Right hindlimb (tissue), 1 donor: ENCODE data around the gene ATP1A2.

Experiments
- DNase-seq: peaks from one replicate; pipeline ENCODE4 v3.0.0-alpha.2; 2018

ATP1A2 gene

DNA sequence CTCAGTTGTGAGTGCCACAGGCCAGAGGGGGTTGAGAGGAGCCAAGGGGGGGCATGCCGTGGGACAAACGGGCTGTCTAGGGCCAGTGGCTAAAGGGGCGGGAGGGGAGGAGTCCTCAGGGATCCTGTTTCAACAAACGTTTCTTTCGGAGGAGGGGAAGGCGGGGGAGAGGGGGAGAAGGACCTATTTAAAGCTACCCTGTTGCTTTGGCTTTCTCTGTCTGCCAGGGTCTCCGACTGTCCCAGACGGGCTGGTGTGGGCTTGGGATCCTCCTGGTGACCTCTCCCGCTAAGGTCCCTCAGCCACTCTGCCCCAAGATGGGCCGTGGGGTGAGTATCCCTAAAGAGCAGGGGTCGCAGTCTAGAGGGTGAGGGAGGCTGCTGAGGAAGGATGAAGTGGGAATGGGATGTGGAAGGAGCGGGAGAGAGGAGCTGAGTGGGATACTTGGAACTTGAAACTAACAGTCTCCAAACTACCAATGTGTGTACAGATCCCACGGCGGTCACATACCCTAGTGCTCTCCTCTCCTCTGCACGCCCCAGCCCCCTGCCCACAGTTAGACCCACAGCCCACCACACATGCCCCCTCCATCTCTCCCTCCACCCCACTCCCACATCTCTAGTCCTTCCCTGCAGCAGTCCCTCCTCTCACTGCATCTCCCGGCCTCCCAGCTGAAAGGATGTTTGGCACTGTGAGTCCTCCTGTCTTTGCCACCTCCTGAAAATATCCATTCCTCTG, at the start of gene ATP1A2:
ATP1A2 (plus strand) TSS at position 215 of the 738 bp plus-strand sequence; CDS start at position 318, 103 bp downstream.
- peak; percentile 56 for DNase-seq

DNA sequence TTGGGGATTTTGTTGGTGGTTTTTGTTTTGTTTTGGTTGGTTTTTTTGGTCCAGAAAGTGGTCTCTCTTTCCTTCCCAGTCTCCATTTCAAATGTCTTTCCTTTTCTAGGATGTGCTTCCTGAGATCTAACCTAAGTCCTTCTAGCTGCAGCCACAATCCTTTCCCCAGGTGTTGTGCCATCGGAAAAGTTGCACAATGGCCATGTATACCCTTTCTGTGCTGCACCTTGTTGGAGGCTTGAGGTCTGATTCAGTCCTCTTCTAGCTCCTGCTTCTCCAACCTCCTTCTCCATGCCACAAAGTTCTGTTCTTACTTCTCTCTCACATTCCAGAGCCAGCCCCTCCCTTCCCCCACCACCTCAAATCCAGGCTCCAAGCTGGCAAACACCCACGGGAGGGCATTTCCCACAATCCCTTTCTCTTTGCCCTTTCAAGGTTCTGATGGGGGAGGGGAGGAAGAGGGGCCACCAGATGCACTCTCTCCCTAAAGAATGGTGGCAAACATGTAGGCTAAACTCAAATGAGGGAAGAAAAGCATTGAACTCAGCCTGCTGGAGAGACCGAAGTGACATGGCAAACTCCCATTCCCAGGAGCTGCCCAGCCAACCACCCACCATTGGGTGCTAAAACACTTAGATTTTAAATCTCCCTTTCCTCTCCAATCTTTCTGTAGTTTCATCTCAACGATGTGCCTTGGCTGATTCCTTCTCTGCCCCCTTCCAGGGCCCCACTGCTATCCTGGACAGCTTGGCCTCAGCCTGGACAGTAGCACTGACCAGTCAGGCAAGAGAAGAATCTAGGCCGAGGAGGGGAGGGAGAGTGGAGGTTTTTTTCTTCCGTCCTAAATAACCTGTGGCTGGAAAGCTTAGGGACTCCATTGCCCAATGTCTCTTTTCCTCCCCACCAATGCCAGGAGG, 48.5 kb upstream of the ATP1A2 start:
- no peak for DNase-seq

DNA sequence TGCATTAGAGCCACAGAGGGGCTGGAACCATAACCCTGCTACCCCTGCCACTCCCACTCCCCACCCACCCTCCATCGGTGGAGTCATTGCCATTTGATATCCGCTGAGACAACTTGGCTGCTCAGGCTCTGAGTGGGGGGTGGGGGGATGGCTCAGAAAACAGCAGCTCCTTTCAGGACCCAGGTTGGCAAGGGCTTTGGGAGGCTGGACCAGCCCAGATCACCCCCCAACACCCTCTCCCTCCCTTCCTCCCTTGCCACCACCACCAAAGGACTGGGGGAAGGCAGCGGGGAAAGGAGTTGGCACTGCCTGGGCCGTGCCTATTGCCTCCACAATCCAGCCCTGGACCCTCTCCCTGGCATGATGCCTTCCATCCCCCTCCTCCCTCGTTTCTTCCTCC, 47.3 kb upstream of the ATP1A2 start:
- DNase-seq = no peak

DNA sequence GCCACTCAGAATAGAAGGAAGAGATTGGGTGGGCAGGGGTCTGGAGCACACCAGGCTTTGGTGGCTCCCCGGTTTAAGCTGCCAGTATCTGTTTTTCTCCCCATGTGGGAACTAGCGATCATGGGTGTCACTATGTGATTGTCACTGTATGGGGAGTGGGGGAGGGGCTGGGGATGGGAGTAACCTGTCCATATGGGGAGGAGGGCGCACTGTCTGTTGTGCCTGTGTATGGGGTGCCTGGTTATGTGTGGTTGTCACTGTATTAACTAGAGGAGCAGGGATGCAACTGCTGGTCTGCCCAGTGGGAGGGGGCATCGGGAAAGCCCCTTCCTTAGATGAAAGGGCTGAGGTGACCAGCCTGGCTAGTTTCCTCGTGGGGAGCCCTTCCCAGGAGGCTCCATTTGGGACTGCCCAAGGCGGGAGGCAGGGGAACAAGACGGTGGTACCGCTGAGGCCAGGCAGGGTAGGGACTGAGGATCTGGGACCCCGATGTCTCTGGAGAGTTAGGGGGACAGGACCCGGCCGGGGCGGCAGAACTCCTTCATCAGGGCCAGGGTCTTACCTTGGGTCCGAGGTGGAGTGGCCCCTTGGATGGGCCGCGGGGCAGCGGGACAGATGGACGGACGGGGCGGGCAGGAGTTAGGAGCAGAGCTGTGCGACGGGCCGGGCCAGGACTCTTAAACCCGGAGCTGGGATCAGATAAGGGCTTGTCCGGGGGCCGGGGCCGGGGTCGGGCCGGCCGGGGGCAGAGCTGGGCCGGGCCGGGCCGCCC, 45.9 kb upstream of the ATP1A2 start, which contains the start of gene KCNJ10:
KCNJ10 (minus strand) TSS at position 701 of the 772 bp plus-strand sequence. CDS start 27,628 bp downstream, outside the sequence.
- no peak for DNase-seq

GRCh38 chr1:160070243-160071163, 45.1 kb upstream of the ATP1A2 start:
- DNase-seq = peak; percentile 90

GRCh38 chr1:160071289-160071688, 44.3 kb upstream of the ATP1A2 start:
- no peak for DNase-seq

DNA sequence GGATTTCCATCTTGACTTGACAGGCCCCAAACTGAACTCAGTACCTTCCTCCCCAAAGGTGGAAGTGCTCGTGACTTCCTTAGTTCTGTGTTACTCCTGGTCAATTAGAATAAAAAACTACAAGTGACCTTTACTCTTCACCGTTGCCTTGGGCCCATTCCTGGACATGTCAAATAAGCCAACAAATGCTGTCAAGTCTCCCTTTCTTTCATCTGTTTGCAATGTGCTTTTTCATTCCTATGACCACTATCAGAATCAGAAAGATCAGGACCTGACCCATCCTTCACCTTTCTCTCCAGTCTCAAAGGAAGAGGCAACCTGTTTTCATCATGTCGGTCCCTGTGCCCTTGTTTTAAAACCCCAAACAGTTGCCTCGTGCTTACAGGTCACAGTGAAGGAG, 40.7 kb upstream of the ATP1A2 start:
- no peak for DNase-seq

DNA sequence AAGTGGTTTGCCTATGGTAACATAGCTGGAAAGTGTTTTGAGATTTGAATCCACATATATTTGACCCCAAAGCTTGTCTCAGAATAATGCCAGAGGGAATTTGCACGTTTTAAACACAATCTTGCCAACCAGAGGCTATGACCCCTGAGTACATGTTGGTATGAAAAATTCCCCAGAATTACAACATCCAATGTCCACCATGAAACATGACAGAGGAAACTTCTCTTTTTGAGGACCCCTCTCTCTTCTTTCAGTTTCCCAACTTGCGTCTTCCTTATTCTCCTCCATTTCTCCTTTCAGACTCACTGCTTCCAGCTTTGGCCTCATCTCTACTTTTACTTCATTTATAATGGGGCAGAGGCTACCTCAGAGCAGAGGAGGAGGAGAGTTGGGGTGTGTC, 39.7 kb upstream of the ATP1A2 start:
- DNase-seq = no peak

DNA sequence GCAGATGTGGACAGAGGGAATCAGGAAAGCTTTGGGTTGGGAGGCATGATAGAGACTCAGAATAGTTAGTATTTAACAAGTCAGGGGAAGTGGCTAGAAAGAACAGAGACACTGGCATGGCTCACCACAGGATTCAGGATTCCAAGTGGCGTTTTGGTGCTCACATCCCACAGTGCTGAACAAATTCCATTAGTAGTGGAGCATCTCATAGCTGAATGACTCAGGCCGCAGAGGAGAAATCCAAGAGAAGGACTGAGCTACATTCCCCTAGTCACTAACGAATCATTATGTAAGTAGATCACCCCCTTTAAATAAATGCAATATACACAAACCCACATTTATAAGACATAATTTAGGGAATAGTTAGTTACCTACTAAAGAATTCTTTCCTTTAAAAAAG, 39.3 kb upstream of the ATP1A2 start:
- no peak for DNase-seq

- DNase-seq = no peak
These were observed 38.1 kb upstream of the ATP1A2 start for GRCh38 chr1:160077486-160077885.

DNA sequence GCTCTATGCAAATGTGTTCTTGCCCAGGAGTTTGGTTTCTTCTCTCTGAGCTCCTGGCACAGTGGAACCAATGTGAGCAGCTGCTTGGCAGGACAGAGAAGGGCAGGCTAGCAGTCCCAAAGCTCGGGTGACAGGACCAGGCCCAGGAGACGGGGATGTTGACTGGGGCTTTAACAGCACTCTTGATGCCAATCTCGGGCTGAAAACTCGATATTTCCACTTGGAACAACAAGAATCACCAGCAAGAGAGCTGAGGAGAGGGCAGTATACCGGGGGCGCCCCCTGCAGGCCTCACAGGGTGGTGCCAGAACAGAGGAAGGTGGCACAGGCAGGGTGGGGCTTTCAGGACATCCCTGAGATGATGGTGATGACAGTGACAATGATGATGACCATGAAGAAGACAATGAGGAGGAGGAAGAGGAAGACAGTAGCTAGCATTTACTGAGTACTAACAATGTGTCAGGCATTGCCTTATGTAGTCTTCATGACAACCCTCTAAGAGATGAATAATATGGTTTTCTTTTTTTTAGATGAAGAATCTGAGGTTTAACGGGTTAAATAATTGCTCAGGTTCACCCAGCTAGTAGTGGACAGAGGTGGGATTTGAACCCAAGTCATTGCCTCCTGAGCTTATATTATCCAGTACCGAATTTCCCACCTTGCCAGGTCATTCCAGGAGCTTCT, 36.9 kb upstream of the ATP1A2 start:
- no peak for DNase-seq

DNA sequence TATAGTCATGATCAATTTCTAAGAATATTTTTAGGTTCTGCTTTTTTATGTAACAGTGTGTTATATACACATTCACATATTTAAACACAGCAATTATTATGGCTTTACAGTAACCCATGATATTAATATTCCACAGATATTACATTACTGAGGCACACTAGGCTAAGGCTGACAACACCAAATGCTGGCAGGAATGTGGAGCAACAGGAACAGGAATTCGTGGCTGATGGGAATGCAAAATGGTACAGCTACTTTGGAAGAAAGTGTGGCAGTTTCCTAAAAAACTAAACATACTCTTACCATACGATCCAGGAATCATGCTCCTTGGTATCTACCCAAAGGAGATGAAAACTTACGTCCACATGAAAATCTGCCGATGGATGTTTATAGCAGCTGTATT, 36.1 kb upstream of the ATP1A2 start:
- no peak for DNase-seq

DNA sequence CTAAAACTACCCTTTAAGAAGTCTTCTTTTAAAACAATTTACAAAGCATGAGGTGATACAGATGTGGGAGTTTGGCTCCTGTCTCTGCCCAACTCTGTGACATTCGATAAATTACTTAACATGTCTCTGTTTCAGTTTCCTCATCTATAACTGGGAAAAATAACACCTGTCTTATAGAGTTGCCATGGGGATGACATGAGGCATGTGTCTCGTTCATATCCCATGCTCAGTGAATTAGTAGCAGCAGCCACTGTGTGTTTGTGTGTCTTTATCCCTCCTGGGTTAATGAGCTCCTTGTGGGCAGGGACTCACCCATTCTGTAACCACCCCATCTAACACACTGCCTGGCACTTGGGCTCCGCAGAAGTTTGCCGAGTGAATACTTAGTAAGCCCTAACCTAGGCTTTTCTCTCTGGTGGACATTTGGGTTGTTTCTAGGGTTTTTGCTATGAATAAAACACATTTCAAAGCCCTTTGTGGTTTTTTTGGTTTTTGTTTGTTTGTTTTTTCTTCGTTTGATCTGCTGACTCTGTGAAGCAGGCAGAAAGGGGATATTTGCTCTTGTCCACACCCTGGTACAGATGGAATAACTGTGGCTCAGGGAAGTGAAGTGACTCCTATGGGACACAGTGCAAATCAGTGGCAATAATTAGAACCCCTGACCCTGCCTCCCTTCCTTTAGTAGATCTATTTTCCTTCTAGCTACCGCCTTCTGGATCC, 35.0 kb upstream of the ATP1A2 start:
- DNase-seq = no peak

- DNase-seq = no peak
These were observed 34.2 kb upstream of the ATP1A2 start, which contains the start of gene KCNJ9 for GRCh38 chr1:160081261-160081936. KCNJ9 (plus strand) TSS chr1:160081538; CDS start chr1:160084031, 2,493 bp downstream.

DNA sequence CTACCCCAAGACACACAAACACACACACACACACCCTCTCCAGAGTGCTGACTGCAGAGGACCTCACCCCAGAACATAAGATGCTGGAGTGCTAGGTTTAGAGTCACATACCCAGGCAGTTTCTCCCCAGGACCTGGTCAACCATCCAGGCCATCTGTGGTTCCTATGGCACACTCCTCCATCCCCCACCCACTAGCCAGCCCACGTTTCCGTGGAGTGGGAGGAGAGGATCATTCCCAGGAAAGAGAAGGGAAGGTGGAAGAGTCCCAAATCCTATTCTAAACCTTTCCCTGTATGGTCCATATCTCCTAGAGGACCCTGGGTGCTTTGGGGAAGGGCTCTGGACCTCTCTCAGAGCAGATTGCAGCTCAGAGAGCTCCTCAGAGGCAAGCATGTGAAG, 33.1 kb upstream of the ATP1A2 start:
- DNase-seq = no peak

- DNase-seq = no peak
These were observed 32.6 kb upstream of the ATP1A2 start for GRCh38 chr1:160082926-160083325.

DNA sequence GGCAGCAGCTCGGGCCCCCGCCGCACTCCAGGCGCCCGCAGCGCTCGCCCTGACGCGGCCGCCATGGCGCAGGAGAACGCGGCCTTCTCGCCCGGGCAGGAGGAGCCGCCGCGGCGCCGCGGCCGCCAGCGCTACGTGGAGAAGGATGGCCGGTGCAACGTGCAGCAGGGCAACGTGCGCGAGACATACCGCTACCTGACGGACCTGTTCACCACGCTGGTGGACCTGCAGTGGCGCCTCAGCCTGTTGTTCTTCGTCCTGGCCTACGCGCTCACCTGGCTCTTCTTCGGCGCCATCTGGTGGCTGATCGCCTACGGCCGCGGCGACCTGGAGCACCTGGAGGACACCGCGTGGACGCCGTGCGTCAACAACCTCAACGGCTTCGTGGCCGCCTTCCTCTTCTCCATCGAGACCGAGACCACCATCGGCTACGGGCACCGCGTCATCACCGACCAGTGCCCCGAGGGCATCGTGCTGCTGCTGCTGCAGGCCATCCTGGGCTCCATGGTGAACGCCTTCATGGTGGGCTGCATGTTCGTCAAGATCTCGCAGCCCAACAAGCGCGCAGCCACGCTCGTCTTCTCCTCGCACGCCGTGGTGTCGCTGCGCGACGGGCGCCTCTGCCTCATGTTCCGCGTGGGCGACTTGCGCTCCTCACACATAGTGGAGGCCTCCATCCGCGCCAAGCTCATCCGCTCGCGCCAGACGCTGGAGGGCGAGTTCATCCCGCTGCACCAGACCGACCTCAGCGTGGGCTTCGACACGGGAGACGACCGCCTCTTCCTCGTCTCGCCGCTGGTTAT, 31.4 kb upstream of the ATP1A2 start:
- no peak for DNase-seq

DNA sequence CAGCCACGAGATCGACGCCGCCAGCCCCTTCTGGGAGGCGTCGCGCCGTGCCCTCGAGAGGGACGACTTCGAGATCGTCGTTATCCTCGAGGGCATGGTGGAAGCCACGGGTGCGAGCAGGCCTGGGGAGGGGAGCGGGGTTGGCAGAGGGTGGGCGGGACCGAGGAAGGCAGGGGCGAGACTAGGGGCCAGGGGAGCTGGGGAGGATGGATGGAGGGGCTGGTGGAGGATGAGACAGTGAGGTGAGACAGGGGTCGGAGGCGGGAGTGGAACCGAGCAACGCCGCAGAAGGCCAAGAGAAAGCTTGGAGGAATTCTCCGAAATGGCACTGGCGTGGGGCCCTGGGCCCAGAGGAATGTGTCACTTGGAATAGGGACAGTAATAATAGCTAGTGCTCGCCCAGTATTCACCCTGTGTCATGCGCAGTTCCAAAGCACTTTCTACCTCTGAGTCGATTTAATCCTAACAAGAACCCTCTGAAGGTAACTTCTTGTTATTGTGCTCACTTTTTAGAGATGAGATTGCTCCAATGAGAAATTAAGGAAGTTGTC, 30.7 kb upstream of the ATP1A2 start:
- no peak for DNase-seq
